Measurements from ENCODE around the gene CTSL.

Gene CTSL

DNA sequence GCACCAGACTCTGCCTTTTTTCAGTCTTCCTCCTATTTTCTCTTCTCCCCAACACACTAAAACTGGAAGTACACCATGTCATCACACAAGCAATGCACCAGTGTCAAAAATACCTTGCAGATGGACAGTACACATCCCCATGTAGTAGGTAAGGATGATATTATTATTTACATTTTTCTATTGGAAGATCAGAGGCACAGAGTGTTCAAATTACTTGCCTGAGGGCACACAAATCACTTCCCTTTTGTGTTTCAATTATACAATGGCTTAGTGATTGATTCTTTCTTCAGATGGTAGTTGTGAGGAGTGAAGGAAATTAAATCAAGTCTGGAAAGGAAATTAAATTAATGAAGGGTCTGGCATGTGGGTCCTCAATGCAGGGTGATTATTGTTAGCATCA is 39.6 kb downstream of the CTSL start:
- DNase-seq, result no peak

DNA sequence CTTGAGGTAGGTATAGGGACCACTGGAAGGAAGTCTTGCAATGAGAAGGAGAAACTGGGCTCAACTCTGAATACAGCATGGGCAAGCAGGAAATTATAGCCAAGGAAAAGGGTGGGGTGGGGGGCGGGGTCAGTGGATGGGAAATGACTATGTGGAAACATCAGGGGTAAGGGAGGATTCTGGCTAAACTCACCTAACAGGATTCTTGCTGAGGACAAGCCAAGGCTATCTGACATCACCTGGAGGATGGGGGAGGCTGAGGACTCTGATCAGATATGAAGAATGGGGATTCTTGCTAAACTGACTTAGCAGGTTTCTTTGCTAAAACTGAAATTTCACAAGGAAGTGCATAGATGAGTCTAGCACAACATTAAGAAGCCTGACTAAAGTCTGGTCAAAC is 40.8 kb downstream of the CTSL start:
- no peak for DNase-seq

DNA sequence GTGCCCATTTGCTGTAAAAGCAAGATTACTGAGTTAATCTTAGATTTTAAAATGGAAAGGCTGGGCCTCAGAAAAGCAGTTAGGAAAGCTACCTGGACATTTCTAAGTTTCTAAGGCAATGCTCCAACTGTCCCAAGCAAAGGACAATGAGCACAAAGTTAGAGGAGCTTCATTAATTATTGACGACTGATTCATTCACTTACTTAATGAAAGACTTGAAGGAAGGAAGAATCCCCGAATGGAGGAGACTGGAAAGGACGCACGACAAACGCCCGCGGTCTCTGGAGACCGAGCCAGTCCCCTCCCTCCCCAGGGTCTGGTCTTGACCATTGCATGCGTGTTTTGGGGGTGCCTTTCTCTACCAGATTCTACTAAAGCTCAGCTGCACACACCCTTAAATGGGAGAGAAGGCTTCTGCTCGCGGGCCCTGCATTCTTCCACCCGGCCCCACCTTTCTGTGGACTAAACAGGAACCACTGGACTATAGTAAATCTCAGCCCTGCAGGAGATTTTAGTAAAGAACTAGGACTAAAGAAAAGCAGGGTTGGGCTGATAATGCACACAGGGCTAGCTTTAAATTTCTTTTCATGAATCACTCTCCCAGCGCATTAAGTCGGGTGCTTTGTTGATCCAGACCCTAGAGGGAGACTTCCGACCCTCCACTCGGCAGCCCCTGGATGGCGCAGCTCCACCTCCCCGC is 44.8 kb downstream of the CTSL start:
- DNase-seq, result no peak

DNA sequence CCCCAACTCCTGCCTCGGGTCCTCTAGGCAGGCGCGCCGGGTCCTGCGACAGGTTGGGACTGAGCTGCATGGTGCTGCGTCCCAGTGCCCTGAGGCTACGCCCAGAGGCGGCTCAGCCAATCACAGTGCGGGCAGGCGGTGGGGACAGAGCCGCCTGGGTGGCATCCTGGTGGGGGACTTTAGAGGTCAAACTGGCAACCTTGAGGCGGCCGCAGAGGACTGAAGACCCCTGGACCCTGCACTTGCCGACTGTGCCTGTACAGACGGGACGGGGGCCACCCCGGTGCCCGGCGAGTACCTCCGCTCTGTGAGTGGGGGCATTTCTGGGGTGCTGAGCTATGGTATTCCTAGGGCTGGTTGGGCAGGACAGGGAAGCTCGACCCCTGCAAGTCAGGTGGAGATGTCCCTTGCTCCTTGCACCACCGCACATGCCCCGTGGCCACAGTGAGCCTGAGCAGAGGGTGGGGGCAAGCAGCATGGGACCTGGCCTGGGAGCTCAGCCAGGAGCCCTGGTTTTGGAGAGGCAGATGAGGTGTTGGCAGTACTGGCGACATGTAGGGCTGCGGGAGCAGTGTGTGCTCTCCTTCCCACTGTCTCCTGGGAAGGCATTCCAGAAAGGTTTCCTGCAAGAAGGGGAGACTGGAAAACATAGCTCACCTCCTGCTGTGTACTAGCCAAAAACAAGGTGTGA is 45.5 kb downstream of the CTSL start:
- no peak for DNase-seq

DNA sequence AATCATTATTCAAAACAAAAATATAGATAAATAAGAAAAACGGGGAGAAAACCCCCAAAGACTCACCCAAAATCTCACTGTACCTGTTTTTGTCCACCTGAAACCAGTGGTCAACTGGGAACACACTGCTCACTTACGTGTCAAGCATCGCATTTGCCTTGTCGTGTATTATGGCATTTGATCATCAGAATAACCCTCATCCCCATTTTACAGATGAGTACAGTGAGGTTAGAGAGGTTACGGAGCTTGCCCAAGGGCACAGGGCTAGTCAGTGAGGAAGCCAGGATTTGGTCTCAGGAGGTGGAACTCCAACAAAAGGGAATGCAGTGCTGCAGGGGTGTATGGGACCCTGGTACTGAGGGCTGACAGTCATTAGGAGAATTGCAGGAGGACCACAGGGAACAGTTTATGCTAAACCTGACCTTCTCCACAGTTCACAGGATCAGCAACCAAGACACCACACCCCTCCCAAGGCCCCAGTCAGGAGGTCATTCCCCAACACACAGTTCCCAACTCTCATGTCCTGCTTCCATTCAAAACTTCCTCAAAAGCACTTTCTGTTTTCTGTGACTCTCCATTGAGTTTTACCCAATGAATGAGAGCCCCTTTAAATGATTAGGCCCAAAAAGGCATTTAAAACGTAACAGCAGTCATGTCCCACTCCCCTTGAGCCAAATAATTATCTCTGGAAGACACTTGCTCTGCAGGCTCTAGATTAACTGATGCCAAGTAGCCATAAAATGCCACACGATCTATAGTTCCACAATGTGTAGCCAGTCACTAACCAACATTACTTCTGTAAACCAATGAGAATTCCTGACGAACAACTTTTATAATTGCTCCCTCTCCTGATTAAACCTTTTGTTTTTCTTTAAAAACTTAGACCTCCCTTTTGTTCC is 50.8 kb downstream of the CTSL start:
- DNase-seq, result no peak

DNA sequence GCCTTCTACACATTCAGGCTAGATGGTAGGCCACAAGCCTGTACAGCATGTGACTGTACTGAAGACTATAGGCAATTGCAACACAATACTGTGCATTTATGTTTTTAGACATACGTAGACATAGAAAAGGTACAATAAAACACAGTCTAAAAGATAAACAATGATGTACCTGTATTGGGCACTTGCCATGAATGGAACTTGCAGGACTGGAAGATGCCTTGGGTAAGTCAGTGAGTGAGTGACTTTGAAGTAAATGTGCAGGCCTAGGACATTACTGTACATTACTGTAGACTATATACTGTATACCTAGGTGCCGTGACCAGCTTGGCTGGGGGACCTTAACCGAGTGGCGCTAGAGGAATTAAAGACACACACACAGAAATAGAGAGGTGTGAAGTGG is 53.1 kb downstream of the CTSL start:
- no peak for DNase-seq
